IMR-90 (cell line): ENCODE results near the gene DZIP3. TPM values are rescaled to one million over a fixed set of nuclear protein-coding genes. Genes with fewer than 3 reads are reported as not detected.

ENCODE experiments used
- ATAC-seq: fragments of 200-7000 bp; cut with Tn5 transposase; 2 replicates; pipeline ENCODE4 v1.9.1; 2020; ENCODE audit warnings: low read depth, mild to moderate bottlenecking, moderate library complexity
- BruUV-seq: library from RNA; stranded (reverse); fragments of 400-500 nt; replicated peaks from 2 replicates; lab custom pipeline; 2021; lab: Mats Ljungman, UMichigan
- CTCF ChIA-PET: fragments of 300-600 bp; formaldehyde crosslinking; extraction: SDS; loops from one replicate; lab custom pipeline; 2021; ENCODE audit warnings: antibody characterized with exemption; lab: Yijun Ruan, JAX
- POLR2A ChIA-PET: fragments of 300-600 bp; sonication (Branson Sonifier 250); formaldehyde crosslinking; loops from one replicate; lab custom pipeline; 2022; ENCODE audit warnings: antibody characterized with exemption; ENCODE audit not compliant: unreplicated experiment; lab: Charles Lee
- DNase-seq: peaks from one replicate; pipeline ENCODE4 v3.0.0; 2013
- H2AFZ ChIP-seq: replicated peaks from 2 replicates; pipeline ENCODE3; 2013; ENCODE audit warnings: low read length, mild to moderate bottlenecking; ENCODE audit not compliant: poor library complexity
- H2AK5ac ChIP-seq: 2 replicates; pipeline ENCODE4 v1.6.1; 2013; ENCODE audit warnings: low read depth, low read length, inconsistent platforms
- H2AK9ac ChIP-seq: replicated peaks from 2 replicates; pipeline ENCODE3; 2013; ENCODE audit warnings: mild to moderate bottlenecking, low read depth, low read length, moderate library complexity; ENCODE audit not compliant: poor library complexity
- H2BK120ac ChIP-seq: 2 replicates; pipeline ENCODE4 v1.6.1; 2013; ENCODE audit warnings: low read depth, low read length, inconsistent platforms
- H2BK15ac ChIP-seq: 3 replicates; pipeline ENCODE4 v1.6.1; 2013; ENCODE audit warnings: low read depth, low read length, inconsistent platforms
- H2BK20ac ChIP-seq: 2 replicates; pipeline ENCODE4 v1.6.1; 2013; ENCODE audit warnings: low read depth, mild to moderate bottlenecking, inconsistent platforms, low read length, moderate library complexity
- H2BK5ac ChIP-seq: 2 replicates; pipeline ENCODE4 v1.6.1; 2013; ENCODE audit warnings: mild to moderate bottlenecking, low read depth, low read length, inconsistent platforms; ENCODE audit not compliant: poor library complexity, severe bottlenecking
- H3K14ac ChIP-seq: replicated peaks from 2 replicates; pipeline ENCODE4 v1.6.1; 2013; ENCODE audit warnings: low read depth, low read length, inconsistent platforms
- H3K18ac ChIP-seq: 2 replicates; pipeline ENCODE4 v1.6.1; 2013; ENCODE audit warnings: low read depth, low read length, control low read depth
- H3K23ac ChIP-seq: 2 replicates; pipeline ENCODE4 v1.6.1; 2013; ENCODE audit warnings: low read depth, low read length, inconsistent platforms
- H3K27ac ChIP-seq: 2 replicates; pipeline ENCODE4 v1.5.1; 2013; ENCODE audit warnings: mild to moderate bottlenecking, control low read depth, low read length; ENCODE audit not compliant: insufficient read depth
- H3K27me3 ChIP-seq: 2 replicates; pipeline ENCODE4 v1.6.1; 2013; ENCODE audit warnings: low read length; ENCODE audit not compliant: control insufficient read depth, insufficient read depth
- H3K36me3 ChIP-seq: 2 replicates; pipeline ENCODE4 v1.6.1; 2013; ENCODE audit warnings: low read length, mixed read lengths; ENCODE audit not compliant: control insufficient read depth, insufficient read depth
- H3K4ac ChIP-seq: 2 replicates; pipeline ENCODE4 v1.6.1; 2013; ENCODE audit warnings: low read depth, low read length, inconsistent platforms
- H3K4me1 ChIP-seq: 2 replicates; pipeline ENCODE4 v1.6.1; 2013; ENCODE audit warnings: low read length, mixed read lengths; ENCODE audit not compliant: control insufficient read depth, insufficient read depth
- H3K4me2 ChIP-seq: 2 replicates; pipeline ENCODE4 v1.6.1; 2013; ENCODE audit warnings: low read depth, mild to moderate bottlenecking, control low read depth, low read length, moderate library complexity
- H3K4me3 ChIP-seq: 2 replicates; pipeline ENCODE4 v1.5.1; 2013; ENCODE audit warnings: low read depth, mild to moderate bottlenecking, control low read depth, low read length, moderate library complexity; ENCODE audit not compliant: insufficient read depth
- H3K56ac ChIP-seq: 2 replicates; pipeline ENCODE4 v1.6.1; 2013; ENCODE audit warnings: low read length, inconsistent platforms; ENCODE audit not compliant: insufficient read depth; ENCODE audit errors: extremely low read depth
- H3K79me1 ChIP-seq, 2 experiments: 2 replicates each; pipeline ENCODE4 v1.6.1; 2013; ENCODE audit warnings: low read length in 2 of 2, inconsistent platforms in 1 of 2, low read depth in 1 of 2
- H3K9ac ChIP-seq: 2 replicates; pipeline ENCODE4 v1.6.1; 2013; ENCODE audit warnings: low read depth, low read length, control low read depth
- H3K9me1 ChIP-seq: 2 replicates; pipeline ENCODE4 v1.6.1; 2013; ENCODE audit warnings: low read length, inconsistent platforms; ENCODE audit not compliant: insufficient read depth
- H3K9me3 ChIP-seq: 2 replicates; pipeline ENCODE4 v1.6.1; 2013; ENCODE audit warnings: low read length; ENCODE audit not compliant: control insufficient read depth, insufficient read depth
- H4K20me1 ChIP-seq: 2 replicates; pipeline ENCODE4 v1.6.1; 2013; ENCODE audit warnings: low read length, inconsistent platforms; ENCODE audit not compliant: insufficient read depth
- H4K5ac ChIP-seq: 2 replicates; pipeline ENCODE4 v1.6.1; 2013; ENCODE audit warnings: mild to moderate bottlenecking, low read depth, low read length, control low read depth
- H4K8ac ChIP-seq, 2 experiments: 2 replicates each; pipeline ENCODE4 v1.6.1; 2013; ENCODE audit warnings: low read depth in 2 of 2, low read length in 2 of 2, control low read depth in 1 of 2, inconsistent platforms in 1 of 2
- H4K91ac ChIP-seq: 2 replicates; pipeline ENCODE4 v1.6.1; 2013; ENCODE audit warnings: low read depth, low read length, inconsistent platforms; ENCODE audit not compliant: insufficient read depth
- BHLHE40 ChIP-seq: fragments of 150-350 bp; IDR thresholded peaks from 2 replicates; pipeline ENCODE4 v1.6.1; 2016; ENCODE audit warnings: mild to moderate bottlenecking, low read depth, low read length
- CEBPB ChIP-seq: IDR thresholded peaks from 2 replicates; pipeline ENCODE4 v1.6.1; 2012; ENCODE audit warnings: low read depth, low read length, improper control_type of control experiment
- CHD1 ChIP-seq: IDR thresholded peaks from 2 replicates; pipeline ENCODE4 v1.6.1; 2012; ENCODE audit warnings: low read depth, low read length, improper control_type of control experiment
- CTCF ChIP-seq: conservative IDR thresholded peaks from 2 replicates; pipeline ENCODE4 v1.5.1; 2012; ENCODE audit warnings: mild to moderate bottlenecking, low read depth, low read length, improper control_type of control experiment
- ELK1 ChIP-seq: fragments of 150-350 bp; IDR thresholded peaks from 2 replicates; pipeline ENCODE4 v1.6.1; 2016; ENCODE audit warnings: low read depth, mild to moderate bottlenecking, low read length, moderate library complexity, borderline replicate concordance
- FOS ChIP-seq: fragments of 150-350 bp; IDR thresholded peaks from 2 replicates; pipeline ENCODE4 v1.6.1; 2016; ENCODE audit warnings: low read depth, low read length
- MAFK ChIP-seq: IDR thresholded peaks from 2 replicates; pipeline ENCODE4 v1.6.1; 2012; ENCODE audit warnings: low read depth, low read length, improper control_type of control experiment
- MAZ ChIP-seq: IDR thresholded peaks from 2 replicates; pipeline ENCODE4 v1.6.1; 2012; ENCODE audit warnings: low read depth, mild to moderate bottlenecking, low read length, improper control_type of control experiment, moderate library complexity, borderline replicate concordance
- MXI1 ChIP-seq: IDR thresholded peaks from 2 replicates; pipeline ENCODE4 v1.6.1; 2012; ENCODE audit warnings: low read depth, mild to moderate bottlenecking, low read length, moderate library complexity, borderline replicate concordance
- NFE2L2 ChIP-seq: fragments of 150-350 bp; IDR thresholded peaks from 2 replicates; pipeline ENCODE4 v1.6.1; 2016; ENCODE audit warnings: low read depth, mild to moderate bottlenecking, low read length
- POLR2A ChIP-seq: IDR thresholded peaks from 2 replicates; pipeline ENCODE4 v1.6.1; 2012; ENCODE audit warnings: mild to moderate bottlenecking, low read depth, low read length
- RAD21 ChIP-seq: IDR thresholded peaks from 2 replicates; pipeline ENCODE4 v1.6.1; 2012; ENCODE audit warnings: low read length, improper control_type of control experiment
- RCOR1 ChIP-seq: IDR thresholded peaks from 2 replicates; pipeline ENCODE4 v1.6.1; 2012; ENCODE audit warnings: mild to moderate bottlenecking, low read length, improper control_type of control experiment; ENCODE audit not compliant: insufficient replicate concordance
- RFX5 ChIP-seq: IDR thresholded peaks from 2 replicates; pipeline ENCODE4 v1.8.0; 2012; ENCODE audit warnings: low read depth, mild to moderate bottlenecking, low read length, moderate library complexity
- SMC3 ChIP-seq: fragments of 150-350 bp; IDR thresholded peaks from 2 replicates; pipeline ENCODE4 v1.6.1; 2016; ENCODE audit warnings: low read depth, mild to moderate bottlenecking, antibody characterized with exemption, low read length, moderate library complexity
- USF2 ChIP-seq: fragments of 150-350 bp; IDR thresholded peaks from 2 replicates; pipeline ENCODE4 v1.6.1; 2017; ENCODE audit warnings: mild to moderate bottlenecking, antibody characterized with exemption, low read length, low read depth
- WGBS, 2 experiments: methylation state at CpG; one replicate each; pipeline versions ENCODE4 v1.1.5 to v1.1.7; 2013; ENCODE audit warnings: missing lambda C conversion rate in 2 of 2; ENCODE audit not compliant: insufficient read length in 1 of 2; ENCODE audit errors: extremely low coverage in 2 of 2; 5-methylcytosine and 5-hydroxymethylcytosine counted together
- dilution Hi-C: fragments of 300-500 bp; cut with HindIII; formaldehyde crosslinking; loops from one replicate; pipeline ENCODE4 v1.14.3; 2018; ENCODE audit warnings: low sequenced_read_pairs; ENCODE audit not compliant: unreplicated experiment
- in situ Hi-C: fragments of 300-500 bp; cut with MboI; formaldehyde crosslinking; loops from 3 replicates; pipeline ENCODE4 v1.14.3; 2019; ENCODE audit warnings: low sequenced_read_pairs, inconsistent platforms, mixed read lengths
- intact Hi-C: fragments of 100-400 bp; cut with micrococcal nuclease; formaldehyde crosslinking; loops from 2 replicates; pipeline ENCODE4 v1.10.0; 2022
- polyA plus RNA-seq, 3 experiments: library from polyadenylated mRNA; depleted of rRNA; stranded (reverse); fragments of >200 nt; gene quantifications; 2 replicates each; pipeline ENCODE4 v1.2.3, GENCODE V29; 2012; ENCODE audit warnings: low replicate concordance in 1 of 3
- total RNA-seq: library from RNA; depleted of rRNA; stranded (reverse); fragments of >200 nt; gene quantifications from 2 replicates; pipeline ENCODE4 v1.2.3, GENCODE V29; 2012

DZIP3 gene
- total and polyA plus RNA-seq, 2 of the 4 experiments (the other 2 are of a cell fraction): 7.0 to 9.9 TPM

- ChIA-PET POLR2A (no interaction called here), CTCF (interaction anchor here (0.5 kb wide), 1 partner anchor 8 kb away, joined by 4 read pairs; no protein-coding TSS in a partner anchor)
- Histone ChIP-seq H2BK120ac (no peak overlapping the region), H3K18ac (no peak overlapping the region), H3K14ac (no peak overlapping the region), H4K8ac (no peak overlapping the region), H2BK15ac (no peak overlapping the region), H2BK20ac (no peak overlapping the region), H2AFZ (no peak overlapping the region), H4K5ac (no peak overlapping the region), H3K23ac (no peak overlapping the region), H3K9me1 (peaks cover 4% of the 10 kb centered on the region; the same call in 1 of the 2 replicates), H2BK5ac (no peak overlapping the region), H3K36me3 (peaks cover 2% of the 10 kb centered on the region; the same call in 1 of the 2 replicates), H2AK9ac (no peak overlapping the region), H3K4me3 (no peak overlapping the region), H2AK5ac (no peak overlapping the region), H3K56ac (no peak overlapping the region), H4K20me1 (no peaks in the 10 kb centered on the region), H3K4me2 (no peak overlapping the region), H3K4me1 (no peaks in the 10 kb centered on the region), H3K9ac (no peak overlapping the region), H3K27ac (no peak overlapping the region), H3K4ac (no peak overlapping the region), H4K91ac (no peak overlapping the region), H3K79me1 (no peaks in the 10 kb centered on the region), H3K27me3 (no peaks in the 10 kb centered on the region), H3K9me3 (no peaks in the 10 kb centered on the region)
- DNase-seq: no peak
- intact Hi-C loops (no loop called here), dilution Hi-C loops (no loop called here), in situ Hi-C loops (no loop called here)
- ATAC-seq: no peak
- BruUV-seq: no TSS peak
- no CpG with 5 or more reads among the region's 1 CpG for WGBS, 2 experiments
- TF ChIP-seq CEBPB (no peak), ELK1 (no peak), CTCF (no peak), FOS (no peak), MAZ (no peak), POLR2A (no peak), SMC3 (no peak), RFX5 (no peak), USF2 (no peak), CHD1 (no peak), RCOR1 (no peak), RAD21 (no peak), NFE2L2 (no peak), BHLHE40 (no peak), MXI1 (no peak), MAFK (no peak)
Measured at GRCh38 chr3:108620250-108620649, 30.7 kb downstream of the DZIP3 start.
